H9 (cell line): ENCODE results near the gene FBL. TPM values are rescaled to one million over a fixed set of nuclear protein-coding genes. Genes with fewer than 3 reads are reported as not detected.

Experiments used
- DNase-seq: peaks from one replicate; pipeline ENCODE4 v3.0.0-alpha.2; 2017
- H2AFZ ChIP-seq: one replicate; pipeline ENCODE4 v1.6.1; 2013; ENCODE audit warnings: mild to moderate bottlenecking, low read length, control low read depth, moderate library complexity
- H2AK5ac ChIP-seq: 2 replicates; pipeline ENCODE4 v1.6.1; 2013; ENCODE audit warnings: low read length, control low read depth, mixed read lengths; ENCODE audit not compliant: insufficient read length
- H2BK120ac ChIP-seq: one replicate; pipeline ENCODE4 v1.6.1; 2013; ENCODE audit warnings: low read depth, mild to moderate bottlenecking, low read length, control low read depth, inconsistent platforms; ENCODE audit not compliant: poor library complexity, severe bottlenecking
- H2BK12ac ChIP-seq: 2 replicates; pipeline ENCODE4 v1.6.1; 2013; ENCODE audit warnings: low read length, control low read depth, mixed read lengths, low read depth; ENCODE audit not compliant: insufficient read length
- H2BK15ac ChIP-seq: 2 replicates; pipeline ENCODE4 v1.6.1; 2013; ENCODE audit warnings: low read depth, low read length, control low read depth
- H2BK20ac ChIP-seq: one replicate; pipeline ENCODE4 v1.6.1; 2013; ENCODE audit warnings: low read depth, mild to moderate bottlenecking, low read length, control low read depth, inconsistent platforms; ENCODE audit not compliant: poor library complexity, severe bottlenecking
- H2BK5ac ChIP-seq: 2 replicates; pipeline ENCODE4 v1.6.1; 2013; ENCODE audit warnings: low read length, control low read depth, mixed read lengths; ENCODE audit not compliant: insufficient read length
- H3K14ac ChIP-seq: 2 replicates; pipeline ENCODE4 v1.6.1; 2013; ENCODE audit warnings: low read length, control low read depth; ENCODE audit not compliant: insufficient read depth
- H3K18ac ChIP-seq: 2 replicates; pipeline ENCODE4 v1.6.1; 2013; ENCODE audit warnings: low read depth, mild to moderate bottlenecking, mixed read lengths, low read length, control low read depth; ENCODE audit not compliant: insufficient read length
- H3K23ac ChIP-seq: 2 replicates; pipeline ENCODE4 v1.6.1; 2013; ENCODE audit warnings: low read length, control low read depth, mixed read lengths, low read depth; ENCODE audit not compliant: insufficient read length
- H3K23me2 ChIP-seq: 2 replicates; pipeline ENCODE4 v1.6.1; 2013; ENCODE audit warnings: low read depth, mild to moderate bottlenecking, mixed read lengths, low read length, control low read depth; ENCODE audit not compliant: insufficient read length, poor library complexity, severe bottlenecking
- H3K27ac ChIP-seq: 2 replicates; pipeline ENCODE4 v1.5.1; 2013; ENCODE audit warnings: low read length, control low read depth, mixed read lengths, low read depth; ENCODE audit not compliant: insufficient read length
- H3K27me3 ChIP-seq: 2 replicates; pipeline ENCODE4 v1.6.1; 2013; ENCODE audit warnings: low read length, control low read depth, inconsistent platforms; ENCODE audit not compliant: insufficient read depth
- H3K4ac ChIP-seq: 2 replicates; pipeline ENCODE4 v1.6.1; 2013; ENCODE audit warnings: low read depth, mild to moderate bottlenecking, control low read depth, inconsistent platforms, low read length, moderate library complexity
- H3K4me1 ChIP-seq: 2 replicates; pipeline ENCODE4 v1.6.1; 2013; ENCODE audit warnings: low read length, control low read depth, inconsistent platforms; ENCODE audit not compliant: insufficient read depth
- H3K4me2 ChIP-seq: 2 replicates; pipeline ENCODE4 v1.6.1; 2013; ENCODE audit warnings: low read length, control low read depth, mixed read lengths; ENCODE audit not compliant: insufficient read length, insufficient read depth
- H3K56ac ChIP-seq: 2 replicates; pipeline ENCODE4 v1.6.1; 2013; ENCODE audit warnings: low read depth, mild to moderate bottlenecking, mixed read lengths, low read length, control low read depth; ENCODE audit not compliant: insufficient read length
- H3K79me1 ChIP-seq: 2 replicates; pipeline ENCODE4 v1.6.1; 2013; ENCODE audit warnings: low read depth, mild to moderate bottlenecking, moderate library complexity, low read length, control low read depth, inconsistent platforms; ENCODE audit not compliant: insufficient read depth, poor library complexity, severe bottlenecking
- H3K79me2 ChIP-seq: 2 replicates; pipeline ENCODE4 v1.6.1; 2013; ENCODE audit warnings: low read length, control low read depth, inconsistent platforms; ENCODE audit not compliant: insufficient read depth
- H3K9ac ChIP-seq: 2 replicates; pipeline ENCODE4 v1.6.1; 2013; ENCODE audit warnings: low read length, control low read depth, mixed read lengths; ENCODE audit not compliant: insufficient read length; ENCODE audit errors: extremely low read depth
- H3K9me3 ChIP-seq: one replicate; pipeline ENCODE4 v1.6.1; 2013; ENCODE audit warnings: low read depth, low read length, inconsistent platforms; ENCODE audit not compliant: control insufficient read depth
- H3T11ph ChIP-seq: one replicate; pipeline ENCODE4 v1.6.1; 2013; ENCODE audit warnings: mild to moderate bottlenecking, low read length, control low read depth, inconsistent platforms
- H4K20me1 ChIP-seq: one replicate; pipeline ENCODE4 v1.6.1; 2013; ENCODE audit not compliant: control insufficient read depth, insufficient read length, insufficient read depth
- H4K5ac ChIP-seq: 2 replicates; pipeline ENCODE4 v1.6.1; 2013; ENCODE audit warnings: low read depth, mild to moderate bottlenecking, mixed read lengths, low read length, control low read depth; ENCODE audit not compliant: insufficient read length
- H4K8ac ChIP-seq: replicated peaks from 2 replicates; pipeline ENCODE4 v1.6.1; 2013; ENCODE audit warnings: low read length, control low read depth, mixed read lengths, low read depth; ENCODE audit not compliant: insufficient read length
- H4K91ac ChIP-seq: 2 replicates; pipeline ENCODE4 v1.6.1; 2013; ENCODE audit warnings: low read depth, mild to moderate bottlenecking, moderate library complexity, mixed read lengths, low read length, control low read depth; ENCODE audit not compliant: insufficient read length
- H3K27ac Mint-ChIP-seq, 3 experiments: 2 replicates in 2 of 3; 3 replicates in 1 of 3; pipeline ENCODE4 v1.8.0; 2020 to 2021; ENCODE audit warnings: mixed read lengths in 3 of 3, mild to moderate bottlenecking in 1 of 3, moderate library complexity in 1 of 3
- H3K27me3 Mint-ChIP-seq: 2 replicates; pipeline ENCODE4 v1.8.0; 2021; ENCODE audit warnings: low read depth, mild to moderate bottlenecking, moderate library complexity, mixed read lengths
- H3K36me3 Mint-ChIP-seq, 3 experiments: 2 replicates in 2 of 3; 3 replicates in 1 of 3; pipeline ENCODE4 v1.8.0; 2020 to 2021; ENCODE audit warnings: low read depth in 3 of 3, mixed read lengths in 3 of 3; ENCODE audit not compliant: insufficient read depth in 1 of 3
- H3K4me1 Mint-ChIP-seq, 2 experiments: 2 replicates each; pipeline ENCODE4 v1.8.0; 2020; ENCODE audit warnings: mixed read lengths in 2 of 2
- H3K4me3 Mint-ChIP-seq, 2 experiments: 2 replicates in 1 of 2; 3 replicates in 1 of 2; pipeline ENCODE4 v1.8.0; 2020 to 2021; ENCODE audit warnings: mild to moderate bottlenecking in 2 of 2, mixed read lengths in 2 of 2, moderate library complexity in 1 of 2
- H3K9me3 Mint-ChIP-seq, 2 experiments: 2 replicates in 1 of 2; 3 replicates in 1 of 2; pipeline ENCODE4 v1.8.0; 2020; ENCODE audit warnings: mild to moderate bottlenecking in 2 of 2, mixed read lengths in 2 of 2, moderate library complexity in 1 of 2
- CTCF ChIP-seq: fragments of 200-600 bp; sonication (generic); conservative IDR thresholded peaks from 3 replicates; pipeline ENCODE4 v1.8.0; 2021; ENCODE audit warnings: antibody characterized with exemption, mild to moderate bottlenecking
- WGBS: extraction: QIAGEN DNeasy Blood & Tissue Kit; methylation state at CpG from one replicate; pipeline ENCODE4 v1.1.7; 2013; ENCODE audit warnings: missing lambda C conversion rate, low lambda C conversion rate, mixed read lengths; ENCODE audit not compliant: insufficient read length; ENCODE audit errors: extremely low coverage; 5-methylcytosine and 5-hydroxymethylcytosine counted together
- total RNA-seq: library from RNA; stranded (reverse); gene quantifications from 2 replicates; pipeline ENCODE4 v1.2.1, GENCODE V29; 2021

The FBL gene
- total RNA-seq, 1 experiment from 2014 or later, result 625 TPM

- no peak overlapping the region for H2BK20ac ChIP-seq
- H3K79me2 ChIP-seq, result peaks cover 31% of the 10 kb centered on the region; the same call in 1 of the 2 replicates
- no peak for TF ChIP-seq CTCF
These were observed 7.6 kb downstream of the FBL start for GRCh38 chr19:39838569-39838968.

More at GRCh38 chr19:39838569-39838968, 7.6 kb downstream of the FBL start:
- no peak overlapping the region for H4K8ac ChIP-seq
- no peaks in the 10 kb centered on the region for H3K9me3 ChIP-seq
- no peak overlapping the region for H3K56ac ChIP-seq
- peaks cover 8% of the 10 kb centered on the region for H3K79me1 ChIP-seq
- H3K36me3 Mint-ChIP-seq, result peaks cover 37 to 68% (median 54%) of the 10 kb centered on the region in 3 experiments; a peak in 6 of 7 replicates
- no peak overlapping the region for H3K4me3 Mint-ChIP-seq
- H2AK5ac ChIP-seq, result no peak overlapping the region
- H2AFZ ChIP-seq, result no peak overlapping the region
- H3K14ac ChIP-seq, result no peak overlapping the region
- H4K5ac ChIP-seq, result no peak overlapping the region
- no peaks in the 10 kb centered on the region for H3K9me3 Mint-ChIP-seq
- no peak overlapping the region for H3K23ac ChIP-seq
- no peak overlapping the region for H2BK5ac ChIP-seq
- no peaks in the 10 kb centered on the region for H3K27me3 ChIP-seq
- H3K23me2 ChIP-seq, result no peaks in the 10 kb centered on the region
- no peak overlapping the region for H3K4ac ChIP-seq
- no peak overlapping the region for H2BK15ac ChIP-seq
- H3K4me1 Mint-ChIP-seq, result peaks cover 18 to 19% of the 10 kb centered on the region in 2 experiments
- H3K4me2 ChIP-seq, result no peak overlapping the region
- peaks cover 3% of the 10 kb centered on the region for H4K20me1 ChIP-seq
- no peaks in the 10 kb centered on the region for H3K27me3 Mint-ChIP-seq
- no peak for DNase-seq
- no peak overlapping the region for H3K9ac ChIP-seq
- no peak overlapping the region for H2BK12ac ChIP-seq
- H3T11ph ChIP-seq, result no peak overlapping the region
- no peaks in the 10 kb centered on the region for H3K4me1 ChIP-seq
- no peak overlapping the region for H3K27ac ChIP-seq
- H2BK120ac ChIP-seq, result no peak overlapping the region
- H3K18ac ChIP-seq, result no peak overlapping the region
- WGBS, result no CpG with 5 or more reads among the region's 4 CpGs
- H3K27ac Mint-ChIP-seq, result peak overlapping the region in 1 of 3 experiments; percentile 40; a peak in 1 of 7 replicates
- H4K91ac ChIP-seq, result no peak overlapping the region
